Neuronal stem cell (in vitro differentiated cells): Measurements from ENCODE around the gene KDM5C. TPM values are rescaled to one million over a fixed set of nuclear protein-coding genes. Genes with fewer than 3 reads are reported as not detected.

Experiments used
- DNase-seq: peaks from one replicate; pipeline ENCODE4 v3.0.0-alpha.2; 2013; ENCODE audit warnings: low spot score
- H2AFZ ChIP-seq: one replicate; pipeline ENCODE4 v1.6.1; 2013; ENCODE audit warnings: mild to moderate bottlenecking, low read length, inconsistent platforms
- H2AK5ac ChIP-seq: 2 replicates; pipeline ENCODE4 v1.6.1; 2013; ENCODE audit warnings: low read depth, mild to moderate bottlenecking, inconsistent platforms, low read length, moderate library complexity, mixed read lengths
- H2BK120ac ChIP-seq: 2 replicates; pipeline ENCODE4 v1.6.1; 2013; ENCODE audit warnings: low read depth, mild to moderate bottlenecking, inconsistent platforms, low read length, moderate library complexity, mixed read lengths
- H2BK12ac ChIP-seq: one replicate; pipeline ENCODE4 v1.6.1; 2013; ENCODE audit warnings: low read length, inconsistent platforms
- H2BK15ac ChIP-seq: 2 replicates; pipeline ENCODE4 v1.6.1; 2013; ENCODE audit warnings: mild to moderate bottlenecking, low read length, inconsistent platforms, mixed read lengths
- H2BK5ac ChIP-seq: one replicate; pipeline ENCODE4 v1.6.1; 2013; ENCODE audit warnings: inconsistent platforms, mild to moderate bottlenecking, low read length, moderate library complexity
- H3K14ac ChIP-seq: one replicate; pipeline ENCODE4 v1.6.1; 2013; ENCODE audit warnings: low read length, inconsistent platforms
- H3K18ac ChIP-seq: 2 replicates; pipeline ENCODE4 v1.6.1; 2013; ENCODE audit warnings: low read length, inconsistent platforms
- H3K23ac ChIP-seq: 2 replicates; pipeline ENCODE4 v1.6.1; 2013; ENCODE audit warnings: low read depth, mild to moderate bottlenecking, mixed read lengths, low read length, inconsistent platforms; ENCODE audit not compliant: poor library complexity
- H3K27ac ChIP-seq: replicated peaks from 3 replicates; pipeline ENCODE4 v1.5.1; 2013; ENCODE audit warnings: low read length, inconsistent platforms
- H3K27me3 ChIP-seq, 3 experiments: 2 replicates each; pipeline ENCODE4 v1.6.1; 2013; ENCODE audit warnings: low read length in 3 of 3, mild to moderate bottlenecking in 2 of 3, inconsistent platforms in 1 of 3, low read depth in 1 of 3, mixed read lengths in 1 of 3, moderate library complexity in 1 of 3; ENCODE audit not compliant: control insufficient read depth in 3 of 3, insufficient read depth in 3 of 3
- H3K36me3 ChIP-seq, 2 donors: replicated peaks in 1 of 2; 2 replicates each; pipeline ENCODE4 v1.6.1; 2013; ENCODE audit warnings: low read length in 2 of 2; ENCODE audit not compliant: control insufficient read depth in 2 of 2, insufficient read depth in 2 of 2
- H3K4ac ChIP-seq: 2 replicates; pipeline ENCODE4 v1.6.1; 2013; ENCODE audit warnings: inconsistent platforms, mild to moderate bottlenecking, low read length, moderate library complexity
- H3K4me1 ChIP-seq, 2 donors: 1 replicate in 1 of 2; 2 replicates in 1 of 2; pipeline ENCODE4 v1.6.1; 2013; ENCODE audit warnings: low read length in 2 of 2, low read depth in 1 of 2; ENCODE audit not compliant: control insufficient read depth in 2 of 2, insufficient read depth in 1 of 2
- H3K4me2 ChIP-seq: one replicate; pipeline ENCODE4 v1.6.1; 2013; ENCODE audit warnings: mild to moderate bottlenecking, low read length, inconsistent platforms; ENCODE audit not compliant: insufficient read depth, poor library complexity, severe bottlenecking
- H3K4me3 ChIP-seq, 2 donors: 2 replicates each; pipeline ENCODE4 v1.5.1; 2013; ENCODE audit warnings: low read length in 2 of 2, mild to moderate bottlenecking in 2 of 2, inconsistent platforms in 1 of 2, moderate library complexity in 1 of 2
- H3K79me1 ChIP-seq: one replicate; pipeline ENCODE4 v1.6.1; 2013; ENCODE audit warnings: low read depth, mild to moderate bottlenecking, inconsistent platforms, low read length, moderate library complexity
- H3K9ac ChIP-seq: one replicate; pipeline ENCODE4 v1.6.1; 2013; ENCODE audit warnings: mild to moderate bottlenecking, low read depth, low read length, inconsistent platforms; ENCODE audit not compliant: poor library complexity
- H3K9me3 ChIP-seq, 2 donors: replicated peaks in 1 of 2; 2 replicates each; pipeline versions ENCODE3 to v1.6.1; 2013; ENCODE audit warnings: low read length in 2 of 2, mild to moderate bottlenecking in 2 of 2, inconsistent platforms in 1 of 2, low read depth in 1 of 2, mixed read lengths in 1 of 2, moderate library complexity in 1 of 2; ENCODE audit not compliant: control insufficient read depth in 2 of 2, insufficient read depth in 1 of 2
- H4K8ac ChIP-seq: one replicate; pipeline ENCODE4 v1.6.1; 2013; ENCODE audit warnings: low read depth, mild to moderate bottlenecking, inconsistent platforms, low read length, moderate library complexity
- H4K91ac ChIP-seq: one replicate; pipeline ENCODE4 v1.6.1; 2013; ENCODE audit warnings: low read length, low read depth, mild to moderate bottlenecking, inconsistent platforms; ENCODE audit not compliant: poor library complexity
- WGBS, 2 donors: extraction: QIAGEN DNeasy Blood & Tissue Kit; methylation state at CpG; one replicate each; pipeline ENCODE4 v1.1.7; 2013; ENCODE audit warnings: missing lambda C conversion rate in 2 of 2, mixed read lengths in 1 of 2; ENCODE audit not compliant: insufficient read length in 2 of 2, insufficient replicate concordance in 1 of 2; ENCODE audit errors: extremely low coverage in 2 of 2; 5-methylcytosine and 5-hydroxymethylcytosine counted together
- small RNA-seq: library from polyadenylated mRNA; stranded (forward); fragments of <200 nt; extraction: miRNeasy Mini kit (QIAGEN cat#:217004); gene quantifications from one replicate; pipeline ENCODE3, GENCODE V24; 2013; ENCODE audit not compliant: insufficient read depth

KDM5C gene

DNA sequence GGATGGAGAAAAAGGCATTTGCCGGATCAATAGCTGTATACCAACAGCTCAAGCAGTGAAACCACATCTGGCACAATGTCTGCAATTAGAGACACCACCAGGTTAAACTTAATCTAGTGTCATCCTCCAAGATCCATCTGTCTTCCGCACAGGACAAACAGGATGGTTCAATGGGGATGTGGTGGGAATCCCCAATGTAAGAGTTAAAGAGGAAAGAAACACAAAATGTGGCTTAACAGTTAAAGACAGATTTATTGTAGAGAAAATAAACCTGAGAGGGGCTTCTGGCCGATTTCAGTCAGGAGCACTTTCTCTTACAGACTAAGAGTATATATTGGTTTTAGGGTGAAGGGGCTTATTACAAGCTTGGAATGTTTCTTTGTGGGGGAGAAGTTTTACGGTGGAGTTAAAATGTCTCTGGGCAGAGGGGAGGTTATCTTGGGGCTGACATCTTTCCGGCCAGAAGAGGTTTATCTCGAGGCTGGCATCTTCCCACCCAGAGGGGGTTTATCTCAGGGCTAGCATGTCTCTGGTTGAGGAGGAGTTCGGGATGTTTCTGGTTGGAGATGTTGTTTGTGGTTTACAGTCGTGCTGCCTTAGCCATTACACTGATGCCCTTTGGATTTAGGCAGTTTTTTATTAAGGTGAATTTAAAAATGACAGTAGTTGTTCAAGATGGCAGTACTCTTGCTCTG, 69.3 kb downstream of the KDM5C start:
- Histone ChIP-seq H2BK5ac (no peak overlapping the region), H3K18ac (no peak overlapping the region), H3K36me3 (no peaks in the 10 kb centered on the region), H3K4me3 (no peak overlapping the region), H2BK12ac (no peak overlapping the region), H3K27me3 (no peaks in the 10 kb centered on the region), H3K4ac (no peak overlapping the region), H2AFZ (no peak overlapping the region), H3K4me1 (no peaks in the 10 kb centered on the region), H2AK5ac (no peak overlapping the region), H2BK120ac (no peak overlapping the region), H2BK15ac (no peak overlapping the region), H3K9me3 (peaks cover 0 to 3% of the 10 kb centered on the region in 2 donors), H3K9ac (no peak overlapping the region), H3K79me1 (no peaks in the 10 kb centered on the region), H4K8ac (no peak overlapping the region), H3K27ac (no peak overlapping the region), H3K4me2 (no peak overlapping the region), H4K91ac (no peak overlapping the region), H3K23ac (no peak overlapping the region), H3K14ac (no peak overlapping the region)
- WGBS, 2 donors = no CpG with 5 or more reads among the region's 8 CpGs
- no peak for DNase-seq

DNA sequence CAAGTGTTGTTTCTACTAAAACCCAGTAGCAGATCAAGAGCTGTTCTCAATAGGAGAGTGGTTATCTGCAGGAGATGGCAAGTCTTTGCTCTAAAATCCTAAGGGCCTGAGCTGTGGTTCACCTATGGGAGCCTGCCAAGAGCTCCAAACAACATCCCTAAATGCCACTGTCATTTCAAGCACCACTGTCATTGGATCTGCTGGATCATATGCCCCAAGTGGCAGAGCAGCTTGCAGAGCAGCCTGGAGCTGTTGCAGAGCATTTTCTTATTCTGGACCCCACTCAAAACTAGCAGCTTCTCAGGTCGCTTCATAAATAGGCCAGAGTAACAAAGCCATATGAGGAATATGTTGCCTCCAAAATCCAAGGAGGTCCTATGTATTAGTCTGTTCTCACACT, 71.4 kb downstream of the KDM5C start:
- no peak overlapping the region for H3K9ac ChIP-seq
- H3K27ac ChIP-seq = no peak overlapping the region
- no peak overlapping the region for H2AK5ac ChIP-seq
- no peak overlapping the region for H3K14ac ChIP-seq
- no peaks in the 10 kb centered on the region for H3K36me3 ChIP-seq
- no peak overlapping the region for H4K8ac ChIP-seq
- H3K4me3 ChIP-seq = no peak overlapping the region
- H3K27me3 ChIP-seq = no peaks in the 10 kb centered on the region
- H3K4ac ChIP-seq = no peak overlapping the region
- H4K91ac ChIP-seq = no peak overlapping the region
- no peak for DNase-seq
- H2BK12ac ChIP-seq = no peak overlapping the region
- WGBS, 2 donors = no CpG with 5 or more reads among the region's 1 CpG
- H2BK120ac ChIP-seq = no peak overlapping the region
- H3K4me2 ChIP-seq = no peak overlapping the region
- no peaks in the 10 kb centered on the region for H3K79me1 ChIP-seq
- no peak overlapping the region for H2BK5ac ChIP-seq
- no peak overlapping the region for H2AFZ ChIP-seq
- peaks cover 0 to 3% of the 10 kb centered on the region in 2 donors for H3K9me3 ChIP-seq
- H3K23ac ChIP-seq = no peak overlapping the region
- no peak overlapping the region for H3K18ac ChIP-seq
- H3K4me1 ChIP-seq = no peaks in the 10 kb centered on the region
- H2BK15ac ChIP-seq = no peak overlapping the region

Small RNAs within 50 kb of the gene (small RNA-seq; reads per million reads assigned to genes)
- gene AL139396.1 = not detected
- 4.7 reads per million, percentile 17 among the genes with 10 or more reads in this experiment for gene MIR6894
- 1.2 reads per million for gene MIR6895
